PC-9 (cell line): ENCODE results near the gene MT1B. TPM values are rescaled to one million over a fixed set of nuclear protein-coding genes. Genes with fewer than 3 reads are reported as not detected.

Experiments
- BruUV-seq: library from RNA; stranded (reverse); fragments of 400-500 nt; replicated peaks from 2 replicates; lab custom pipeline; 2021; lab: Mats Ljungman, UMichigan
- CTCF ChIA-PET: fragments of 300-600 bp; sonication (Branson Sonifier 250); formaldehyde crosslinking; loops from one replicate; lab custom pipeline; 2022; ENCODE audit warnings: antibody characterized with exemption; lab: Charles Lee
- POLR2A ChIA-PET: fragments of 300-600 bp; sonication (Branson Sonifier 250); formaldehyde crosslinking; loops from one replicate; lab custom pipeline; 2022; ENCODE audit warnings: antibody characterized with exemption; ENCODE audit not compliant: unreplicated experiment; lab: Charles Lee
- DNase-seq, 2 experiments: peaks; one replicate each; pipeline versions ENCODE4 v3.0.0 to v3.0.0-alpha.2; 2015 to 2022; ENCODE audit warnings: mixed read lengths in 1 of 2
- H2AFZ ChIP-seq: fragments of 200-600 bp; sonication (generic); 2 replicates; pipeline ENCODE4 v1.8.1; 2017; ENCODE audit warnings: antibody characterized with exemption
- H3F3A ChIP-seq: fragments of 200-600 bp; sonication (generic); 2 replicates; pipeline ENCODE4 v1.8.1; 2017; ENCODE audit warnings: antibody characterized with exemption, mild to moderate bottlenecking, low read depth; ENCODE audit not compliant: insufficient read depth
- H3K27ac ChIP-seq: fragments of 200-600 bp; sonication (generic); 2 replicates; pipeline ENCODE4 v1.6.1; 2016; ENCODE audit warnings: mixed run types
- H3K27me3 ChIP-seq: fragments of 200-600 bp; sonication (generic); 2 replicates; pipeline ENCODE4 v1.6.1; 2016; ENCODE audit warnings: low read depth, mixed run types; ENCODE audit not compliant: insufficient read depth
- H3K36me3 ChIP-seq: fragments of 200-600 bp; sonication (generic); 2 replicates; pipeline ENCODE4 v1.6.1; 2016; ENCODE audit warnings: low read depth, mixed run types
- H3K4me1 ChIP-seq: fragments of 200-600 bp; sonication (generic); replicated peaks from 2 replicates; pipeline ENCODE4 v1.6.1; 2016; ENCODE audit warnings: mixed run types; ENCODE audit not compliant: insufficient read depth
- H3K4me2 ChIP-seq: fragments of 200-600 bp; sonication (generic); 2 replicates; pipeline ENCODE4 v1.6.1; 2017; ENCODE audit warnings: mixed run types
- H3K4me3 ChIP-seq: fragments of 200-600 bp; sonication (generic); 2 replicates; pipeline ENCODE4 v1.6.1; 2016; ENCODE audit warnings: mixed run types
- H3K79me2 ChIP-seq: fragments of 200-600 bp; sonication (generic); 2 replicates; pipeline ENCODE4 v1.6.1; 2017; ENCODE audit warnings: low read depth, mixed run types
- H3K9me2 ChIP-seq: fragments of 200-600 bp; sonication (generic); 2 replicates; pipeline ENCODE4 v1.8.1; 2017; ENCODE audit warnings: mild to moderate bottlenecking; ENCODE audit not compliant: insufficient read depth
- H3K9me3 ChIP-seq: fragments of 200-600 bp; sonication (generic); 2 replicates; pipeline ENCODE4 v1.8.1; 2016; ENCODE audit warnings: low read depth; ENCODE audit not compliant: insufficient read depth
- H4K20me1 ChIP-seq: fragments of 200-600 bp; sonication (generic); 2 replicates; pipeline ENCODE4 v1.8.1; 2017; ENCODE audit not compliant: insufficient read depth
- EZH2 ChIP-seq: fragments of 200-600 bp; sonication (generic); IDR thresholded peaks from 2 replicates; pipeline ENCODE4 v1.8.0; 2017; ENCODE audit warnings: antibody characterized with exemption, low read depth
- intact Hi-C: fragments of 100-400 bp; cut with micrococcal nuclease; formaldehyde crosslinking; loops from one replicate; pipeline ENCODE4 v1.10.0; 2022; ENCODE audit not compliant: unreplicated experiment
- total RNA-seq: library from RNA; stranded (reverse); gene quantifications from 2 replicates; pipeline ENCODE4 v1.2.3, GENCODE V29; 2021
- TF ChIP-seq, protein P1 (sequence below): fragments of 200-600 bp; sonication (generic); conservative IDR thresholded peaks from 2 replicates; pipeline ENCODE4 v1.6.1; 2017; ENCODE audit warnings: mixed run types, antibody characterized with exemption, mild to moderate bottlenecking, moderate library complexity

MT1B gene
- total RNA-seq, 1 experiment from 2014 or later: not detected

DNA sequence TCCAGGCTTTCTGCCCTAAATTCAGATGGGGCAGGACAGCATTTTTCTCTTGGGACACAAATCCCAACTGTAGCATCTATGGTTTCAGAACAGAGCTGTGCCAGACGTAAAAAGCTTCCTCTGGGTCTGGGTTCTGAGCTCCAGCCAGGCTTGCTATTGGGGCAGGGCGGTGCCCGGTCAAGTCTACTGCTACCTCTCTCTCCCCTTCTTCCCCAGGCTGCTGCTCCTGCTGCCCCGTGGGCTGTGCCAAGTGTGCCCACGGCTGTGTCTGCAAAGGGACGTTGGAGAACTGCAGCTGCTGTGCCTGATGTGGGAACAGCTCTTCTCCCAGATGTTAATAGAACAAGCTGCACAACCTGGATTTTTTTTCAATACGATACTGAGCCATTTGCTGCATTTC, 18.2 kb upstream of the MT1B start:
- no peak for DNase-seq
- no peaks in the 10 kb centered on the region for H3K79me2 ChIP-seq
- H2AFZ ChIP-seq: no peak overlapping the region
- no peak for TF ChIP-seq EZH2
- TF ChIP-seq, protein P1, sequence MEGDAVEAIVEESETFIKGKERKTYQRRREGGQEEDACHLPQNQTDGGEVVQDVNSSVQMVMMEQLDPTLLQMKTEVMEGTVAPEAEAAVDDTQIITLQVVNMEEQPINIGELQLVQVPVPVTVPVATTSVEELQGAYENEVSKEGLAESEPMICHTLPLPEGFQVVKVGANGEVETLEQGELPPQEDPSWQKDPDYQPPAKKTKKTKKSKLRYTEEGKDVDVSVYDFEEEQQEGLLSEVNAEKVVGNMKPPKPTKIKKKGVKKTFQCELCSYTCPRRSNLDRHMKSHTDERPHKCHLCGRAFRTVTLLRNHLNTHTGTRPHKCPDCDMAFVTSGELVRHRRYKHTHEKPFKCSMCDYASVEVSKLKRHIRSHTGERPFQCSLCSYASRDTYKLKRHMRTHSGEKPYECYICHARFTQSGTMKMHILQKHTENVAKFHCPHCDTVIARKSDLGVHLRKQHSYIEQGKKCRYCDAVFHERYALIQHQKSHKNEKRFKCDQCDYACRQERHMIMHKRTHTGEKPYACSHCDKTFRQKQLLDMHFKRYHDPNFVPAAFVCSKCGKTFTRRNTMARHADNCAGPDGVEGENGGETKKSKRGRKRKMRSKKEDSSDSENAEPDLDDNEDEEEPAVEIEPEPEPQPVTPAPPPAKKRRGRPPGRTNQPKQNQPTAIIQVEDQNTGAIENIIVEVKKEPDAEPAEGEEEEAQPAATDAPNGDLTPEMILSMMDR: no peak
- intact Hi-C loops: no loop called here
- no peaks in the 10 kb centered on the region for H3K27me3 ChIP-seq
- peaks cover 3% of the 10 kb centered on the region; the same call in 1 of the 2 replicates for H3F3A ChIP-seq
- CTCF ChIA-PET: no interaction called here
- H4K20me1 ChIP-seq: no peaks in the 10 kb centered on the region
- H3K9me2 ChIP-seq: no peaks in the 10 kb centered on the region
- no peak overlapping the region for H3K27ac ChIP-seq
- peaks cover 14% of the 10 kb centered on the region for H3K4me1 ChIP-seq
- no peaks in the 10 kb centered on the region for H3K9me3 ChIP-seq
- no peak overlapping the region for H3K4me3 ChIP-seq
- H3K4me2 ChIP-seq: no peak overlapping the region
- POLR2A ChIA-PET: no interaction called here
- H3K36me3 ChIP-seq: no peaks in the 10 kb centered on the region
- BruUV-seq: no TSS peak

DNA sequence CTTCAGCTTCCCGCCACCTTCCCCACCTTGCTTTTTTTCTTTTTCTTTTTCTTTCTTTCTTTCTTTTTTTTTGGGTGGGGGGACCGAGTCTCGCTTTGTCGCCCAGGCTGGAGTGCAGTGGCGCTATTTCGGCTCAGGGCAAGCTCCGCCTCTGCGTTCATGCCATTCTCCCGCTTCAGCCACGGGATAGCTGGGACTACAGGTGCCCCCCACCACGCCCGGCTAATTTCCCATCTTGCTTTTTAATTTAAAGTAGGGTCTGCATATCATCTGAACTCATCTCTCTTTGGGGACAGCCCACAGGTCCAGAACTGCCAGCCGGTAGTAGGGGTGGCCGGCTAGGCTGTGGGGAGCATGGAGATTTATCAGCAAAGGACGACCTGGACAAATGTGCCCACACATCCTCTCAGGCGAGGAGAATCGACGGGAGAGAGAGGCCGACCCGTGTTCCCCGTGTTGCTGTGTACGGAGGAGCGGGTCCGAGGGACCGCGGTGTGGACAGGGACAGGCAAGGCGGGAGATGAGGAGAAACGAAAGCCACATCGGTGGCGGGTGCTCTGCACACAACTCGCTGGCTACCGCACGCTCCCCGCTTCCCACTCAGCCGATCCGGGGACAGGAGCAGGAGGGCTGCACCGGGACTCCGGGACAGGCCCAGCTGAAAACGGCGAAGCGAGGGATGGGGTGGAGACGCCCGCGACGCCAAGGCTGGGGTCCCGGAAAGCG, 16.8 kb upstream of the MT1B start:
- TF ChIP-seq EZH2: no peak
- TF ChIP-seq, protein P1: no peak
- Histone ChIP-seq H3K9me2 (no peaks in the 10 kb centered on the region), H3K79me2 (no peaks in the 10 kb centered on the region), H3K4me3 (no peak overlapping the region), H4K20me1 (no peaks in the 10 kb centered on the region), H3K4me1 (peaks cover 25% of the 10 kb centered on the region), H3K4me2 (no peak overlapping the region), H3F3A (peaks cover 8% of the 10 kb centered on the region; the same call in 1 of the 2 replicates), H3K36me3 (no peaks in the 10 kb centered on the region), H3K27me3 (no peaks in the 10 kb centered on the region), H3K27ac (no peak overlapping the region), H3K9me3 (no peaks in the 10 kb centered on the region), H2AFZ (no peak overlapping the region)
- intact Hi-C loops: no loop called here
- BruUV-seq: no TSS peak
- ChIA-PET POLR2A (no interaction called here), CTCF (no interaction called here)
- no peak for DNase-seq

DNA sequence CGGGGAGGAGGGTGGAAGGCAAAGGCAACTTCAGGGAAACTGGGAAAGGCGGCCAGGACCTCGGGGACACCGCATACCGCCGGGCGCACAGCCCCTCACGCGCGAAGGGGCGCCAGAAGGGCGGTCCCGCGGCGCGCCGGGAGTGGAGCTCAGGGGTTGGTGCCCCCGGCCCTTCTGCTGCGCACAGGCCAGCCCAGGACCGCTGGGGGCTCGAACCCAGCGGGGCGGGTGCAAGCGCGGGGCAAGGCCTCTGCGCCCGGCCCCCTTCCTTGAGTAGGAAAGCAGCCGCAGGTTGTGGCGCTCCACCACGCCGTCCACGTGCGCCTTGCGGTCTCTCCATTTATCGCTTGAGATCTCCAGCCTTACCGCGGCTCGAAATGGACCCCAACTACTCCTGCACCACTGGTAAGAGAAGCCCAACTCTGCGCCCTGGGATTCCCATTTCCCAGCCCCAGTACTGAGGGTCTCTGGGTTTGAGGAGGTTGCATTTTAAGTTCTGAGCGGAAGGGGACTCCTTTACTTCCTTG, 16.2 kb upstream of the MT1B start:
- Histone ChIP-seq H3K36me3 (no peaks in the 10 kb centered on the region), H4K20me1 (no peaks in the 10 kb centered on the region), H3K27me3 (no peaks in the 10 kb centered on the region), H2AFZ (no peak overlapping the region), H3K79me2 (no peaks in the 10 kb centered on the region), H3K4me3 (no peak overlapping the region), H3F3A (peaks cover 8% of the 10 kb centered on the region; the same call in 1 of the 2 replicates), H3K9me2 (no peaks in the 10 kb centered on the region), H3K9me3 (no peaks in the 10 kb centered on the region), H3K4me2 (no peak overlapping the region), H3K4me1 (peaks cover 31% of the 10 kb centered on the region), H3K27ac (no peak overlapping the region)
- ChIA-PET POLR2A (no interaction called here), CTCF (no interaction called here)
- TF ChIP-seq, protein P1: no peak
- no TSS peak for BruUV-seq
- no peak for DNase-seq
- intact Hi-C loops: no loop called here
